Heart right ventricle (tissue), 16 donors: ENCODE measurements around the gene PHACTR2. TPM values are rescaled to one million over a fixed set of nuclear protein-coding genes. Genes with fewer than 3 reads are reported as not detected.
A peak's percentile ranks its signal among the peaks of the same experiment; 100 is the strongest.

Source experiments
- ATAC-seq, 8 donors: fragments of 200-7000 bp; cut with Tn5 transposase; one replicate each; pipeline ENCODE4 v1.9.1; 2020; ENCODE audit warnings: mild to moderate bottlenecking in 8 of 8, moderate library complexity in 8 of 8, moderate number of reproducible peaks in 1 of 8
- DNase-seq, 2 donors: peaks; one replicate each; pipeline ENCODE4 v3.0.0-alpha.2; 2020
- H3K27ac ChIP-seq, 10 donors: fragments of 200-600 bp; sonication (generic) in 2 of 10; one replicate each; pipeline versions ENCODE4 v1.5.0 to v1.8.0; 2020 to 2022; ENCODE audit warnings: mild to moderate bottlenecking in 3 of 10
- H3K27me3 ChIP-seq, 7 donors: fragments of 200-600 bp; one replicate each; pipeline ENCODE4 v1.8.0; 2021 to 2022; ENCODE audit warnings: mild to moderate bottlenecking in 2 of 7
- H3K36me3 ChIP-seq, 9 donors: fragments of 200-600 bp; sonication (generic) in 1 of 9; one replicate each; pipeline versions ENCODE4 v1.5.0 to v1.8.0; 2020 to 2022; ENCODE audit warnings: mild to moderate bottlenecking in 2 of 9
- H3K4me1 ChIP-seq, 9 donors: fragments of 200-600 bp; sonication (generic) in 1 of 9; one replicate each; pipeline versions ENCODE4 v1.5.0 to v1.8.0; 2020 to 2022; ENCODE audit warnings: mild to moderate bottlenecking in 4 of 9
- H3K4me3 ChIP-seq, 10 donors: fragments of 200-600 bp; sonication (generic) in 2 of 10; one replicate each; pipeline versions ENCODE4 v1.5.0 to v1.8.0; 2020 to 2022; ENCODE audit warnings: mild to moderate bottlenecking in 7 of 10, moderate library complexity in 2 of 10
- H3K9me3 ChIP-seq, 11 donors: fragments of 200-600 bp in 10 of 11; sonication (generic) in 2 of 11; one replicate each; pipeline versions ENCODE4 v1.5.0 to v1.8.0; 2013 to 2022; ENCODE audit warnings: mild to moderate bottlenecking in 2 of 11, control low read depth in 1 of 11, moderate library complexity in 1 of 11
- CTCF ChIP-seq, 9 donors: fragments of 200-600 bp; sonication (generic) in 2 of 9; IDR thresholded peaks; one replicate each; pipeline versions ENCODE4 v1.5.0 to v1.8.0; 2021 to 2022; ENCODE audit warnings: antibody characterized with exemption in 9 of 9, mild to moderate bottlenecking in 5 of 9, moderate library complexity in 1 of 9
- WGBS, 2 donors: extraction: QIAGEN DNeasy Blood & Tissue Kit; methylation state at CpG; one replicate each; pipeline ENCODE4 v1.1.7; 2013; ENCODE audit warnings: inconsistent platforms in 1 of 2; 5-methylcytosine and 5-hydroxymethylcytosine counted together
- intact Hi-C, 10 donors: fragments of 100-400 bp; cut with DNase I; formaldehyde crosslinking; loops; one replicate each; pipeline versions ENCODE4 v1.11.1 to v1.14.2; 2022
- polyA plus RNA-seq, 2 donors: library from polyadenylated mRNA; stranded (reverse); fragments of 200-250 nt; gene quantifications; one replicate each; pipeline ENCODE4 v1.2.3, GENCODE V29; 2013
- total RNA-seq, 10 donors: library from RNA; stranded (reverse); fragmentation: NEBNext Ultra II Directional in 3 of 10; extraction: Animal tissue kit (Norgen Biotek cat#: 25700) in 3 of 10; gene quantifications; one replicate each; pipeline versions ENCODE4 v1.2.1 to v1.2.4, GENCODE V29; 2021 to 2023
- donor health status: Arrhythmogenic right ventricular cardiomyopathy.
- donor health status: ischemic (EF 13 %, LVEDD 7.1; RV severe dilation, severe dysfunction).
- donor health status: healthy with polysubstance abuse.
- donor health status: DM: no; HTN: yes; CAD: no.
- donor health status: DM: no; HTN: no; CAD: no.
- donor health status: ischemic (EF 25% LVEDD 6.9; RV normal size, moderate dysfunction).
- donor health status: ischemic (EF 25% LVEDD 5.7; RV mildly dilated, moderate dysfunction).
- donor health status: healthy.
- donor health status: DM: yes; HTN: yes; CAD: no.
- donor health status: Ischemic cardiomyopathy.
- donor health status: ischemic (EF 35%, LVEDD 5.7; RV mildly dilated, moderate dysfunction).
- donor health status: nonischemic (EF 11% LVEDD 7.7; RV severe dilation, severe dysfunction).
- donor health status: DM: yes; HTN: yes; CAD: no.
- donor health status: PGD.
- donor health status: ischemic (EF 29% LVEDD 5.4; RV normal size, mild dysfunction).
- donor health status: nonischemic (EF 23%, LVEDD 6.1; RV moderate dilation, normal function).

PHACTR2 gene
- total and polyA plus RNA-seq, 12 donors, result 6.5 to 96.3 (median 70.2) TPM

- H3K27ac ChIP-seq, result peak overlapping the region in 3 of 10 donors; percentile 10 to 69 (median 18)
- intact Hi-C loops, result no loop called here
- H3K9me3 ChIP-seq, result no peaks in the 10 kb centered on the region
- TF ChIP-seq CTCF (IDR thresholded peaks at IDR 0.05), result no peak
- 69 to 84% methylated on average over 3 of the region's 3 CpGs for WGBS, 2 donors
- no peak for DNase-seq
- no peak overlapping the region for H3K4me3 ChIP-seq
- peaks cover 0 to 23% (median 9%) of the 10 kb centered on the region in 9 donors for H3K4me1 ChIP-seq
- H3K27me3 ChIP-seq, result no peaks in the 10 kb centered on the region
- peaks cover 0 to 74% (median 7%) of the 10 kb centered on the region in 9 donors for H3K36me3 ChIP-seq
- ATAC-seq, result no peak
These were observed 81.9 kb downstream of the PHACTR2 start for GRCh38 chr6:143759666-143760065.

GRCh38 chr6:143761074-143761473 lies 83.3 kb downstream of the PHACTR2 start:
- peaks cover 0 to 75% (median 18%) of the 10 kb centered on the region in 9 donors for H3K36me3 ChIP-seq
- no peak for TF ChIP-seq CTCF (IDR thresholded peaks at IDR 0.05)
- ATAC-seq (no peak), DNase-seq (no peak)
- intact Hi-C loops, result no loop called here
- H3K9me3 ChIP-seq, result no peaks in the 10 kb centered on the region
- H3K27ac ChIP-seq, result no peak overlapping the region
- no peak overlapping the region for H3K4me3 ChIP-seq
- no peaks in the 10 kb centered on the region for H3K27me3 ChIP-seq
- peaks cover 0 to 19% (median 0%) of the 10 kb centered on the region in 9 donors for H3K4me1 ChIP-seq

GRCh38 chr6:143762126-143762525 lies 84.4 kb downstream of the PHACTR2 start:
- H3K36me3 ChIP-seq, result peaks cover 0 to 78% (median 18%) of the 10 kb centered on the region in 9 donors
- 70 to 76% methylated on average over 3 of the region's 3 CpGs for WGBS, 2 donors

GRCh38 chr6:143765422-143766184 lies 87.8 kb downstream of the PHACTR2 start:
- 91 to 94% methylated on average over 8 of the region's 8 CpGs for WGBS, 2 donors
- peaks cover 0 to 87% (median 35%) of the 10 kb centered on the region in 9 donors for H3K36me3 ChIP-seq
- no peak for ATAC-seq

More at GRCh38 chr6:143762126-143762525, 84.4 kb downstream of the PHACTR2 start:
- no peak for TF ChIP-seq CTCF (IDR thresholded peaks at IDR 0.05)
- H3K27me3 ChIP-seq, result no peaks in the 10 kb centered on the region
- no peak overlapping the region for H3K4me3 ChIP-seq
- no peak overlapping the region for H3K27ac ChIP-seq
- intact Hi-C loops, result no loop called here
- peaks cover 0 to 19% (median 0%) of the 10 kb centered on the region in 9 donors for H3K4me1 ChIP-seq
- no peak for DNase-seq
- H3K9me3 ChIP-seq, result no peaks in the 10 kb centered on the region
- ATAC-seq, result no peak

More at GRCh38 chr6:143765422-143766184, 87.8 kb downstream of the PHACTR2 start:
- H3K27me3 ChIP-seq, result no peaks in the 10 kb centered on the region
- no peak for DNase-seq
- H3K4me1 ChIP-seq, result peaks cover 0 to under 1% (median 0%) of the 10 kb centered on the region in 9 donors
- no peak overlapping the region for H3K27ac ChIP-seq
- intact Hi-C loops, result no loop called here
- no peaks in the 10 kb centered on the region for H3K9me3 ChIP-seq
- H3K4me3 ChIP-seq, result no peak overlapping the region
- no peak for TF ChIP-seq CTCF (IDR thresholded peaks at IDR 0.05)
